ENCODE measurements around the gene MRGPRF. TPM values are rescaled to one million over a fixed set of nuclear protein-coding genes. Genes with fewer than 3 reads are reported as not detected.

The MRGPRF gene
- total RNA-seq, 2 donors from 2014 or later, result 4.7 to 7.6 TPM

DNA sequence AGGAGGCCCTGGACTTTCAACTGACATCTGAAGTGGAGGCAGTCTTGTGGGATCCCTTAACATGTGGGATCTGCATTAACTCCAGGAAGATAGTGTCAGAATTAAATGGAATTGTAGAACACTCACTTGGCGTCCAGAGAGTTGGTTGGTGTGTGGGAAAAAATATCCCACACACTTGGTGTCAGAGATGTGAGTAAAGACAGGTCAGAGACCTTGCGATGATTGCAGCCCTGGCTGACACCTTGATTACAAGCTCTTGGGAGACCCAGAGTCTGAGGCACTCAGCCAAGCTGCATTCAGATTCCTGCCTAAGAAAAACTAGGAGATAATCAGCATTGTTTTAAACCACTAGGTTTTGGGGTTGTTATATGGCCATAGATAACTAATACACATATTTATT lies 28.5 kb upstream of the MRGPRF start:
- Histone ChIP-seq H3K4me1 (no peaks in the 10 kb centered on the region), H3K27ac (no peak overlapping the region), H3K9me3 (no peaks in the 10 kb centered on the region), H3K27me3 (no peaks in the 10 kb centered on the region), H3K4me3 (no peak overlapping the region), H3K36me3 (replicated peaks in 1 of 2; ENCODE audit: insufficient read depth in 1 of 2, low read depth in 2 of 2) (no peaks in the 10 kb centered on the region)
- DNase-seq (no peak), ATAC-seq (no peak)
- TF ChIP-seq POLR2A (IDR thresholded peaks at IDR 0.05), result no peak
- TF ChIP-seq, protein P1, sequence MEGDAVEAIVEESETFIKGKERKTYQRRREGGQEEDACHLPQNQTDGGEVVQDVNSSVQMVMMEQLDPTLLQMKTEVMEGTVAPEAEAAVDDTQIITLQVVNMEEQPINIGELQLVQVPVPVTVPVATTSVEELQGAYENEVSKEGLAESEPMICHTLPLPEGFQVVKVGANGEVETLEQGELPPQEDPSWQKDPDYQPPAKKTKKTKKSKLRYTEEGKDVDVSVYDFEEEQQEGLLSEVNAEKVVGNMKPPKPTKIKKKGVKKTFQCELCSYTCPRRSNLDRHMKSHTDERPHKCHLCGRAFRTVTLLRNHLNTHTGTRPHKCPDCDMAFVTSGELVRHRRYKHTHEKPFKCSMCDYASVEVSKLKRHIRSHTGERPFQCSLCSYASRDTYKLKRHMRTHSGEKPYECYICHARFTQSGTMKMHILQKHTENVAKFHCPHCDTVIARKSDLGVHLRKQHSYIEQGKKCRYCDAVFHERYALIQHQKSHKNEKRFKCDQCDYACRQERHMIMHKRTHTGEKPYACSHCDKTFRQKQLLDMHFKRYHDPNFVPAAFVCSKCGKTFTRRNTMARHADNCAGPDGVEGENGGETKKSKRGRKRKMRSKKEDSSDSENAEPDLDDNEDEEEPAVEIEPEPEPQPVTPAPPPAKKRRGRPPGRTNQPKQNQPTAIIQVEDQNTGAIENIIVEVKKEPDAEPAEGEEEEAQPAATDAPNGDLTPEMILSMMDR (IDR thresholded peaks at IDR 0.05), result no peak
- 61 to 72% methylated on average over 2 of the region's 2 CpGs for WGBS, 2 donors
- intact Hi-C loops (cut with DNase I), result no loop called here

DNA sequence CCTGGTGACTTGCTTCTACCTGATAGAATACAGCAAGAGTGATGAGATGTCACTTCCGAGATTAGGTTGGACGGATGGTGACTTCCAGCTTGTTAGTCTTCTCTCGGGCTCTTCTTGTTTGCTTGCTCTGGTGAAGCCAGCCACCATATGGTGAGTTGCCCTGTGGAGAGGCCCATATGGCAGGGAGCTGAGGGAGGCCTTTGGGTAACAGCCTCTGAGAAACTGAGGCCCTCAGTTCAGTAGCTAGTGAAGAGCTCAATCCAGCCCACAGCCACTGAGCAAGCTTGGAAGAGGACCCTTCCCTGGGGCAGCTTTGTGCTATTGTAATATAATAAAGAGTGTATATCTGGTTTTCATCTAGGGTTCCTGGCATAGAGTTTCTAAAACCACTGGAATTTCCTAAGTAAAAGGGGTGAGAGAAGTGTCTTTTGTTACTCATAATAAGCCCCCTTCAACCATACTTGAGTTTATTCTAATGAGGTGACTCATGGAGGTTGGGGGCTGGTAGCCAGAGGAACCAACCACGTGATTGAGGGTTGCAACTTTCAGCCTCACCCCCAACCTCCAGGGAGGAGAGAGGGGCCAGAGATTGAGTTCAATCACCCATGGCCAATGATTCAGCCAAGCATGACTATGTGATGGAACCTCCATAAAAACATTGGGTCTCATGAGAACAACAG lies 27.7 kb upstream of the MRGPRF start:
- no peak overlapping the region for H3K27ac ChIP-seq
- WGBS, 2 donors, result 66 to 69% methylated on average over 4 of the region's 4 CpGs
- no peak for ATAC-seq
- H3K4me3 ChIP-seq, result no peak overlapping the region
- intact Hi-C loops (cut with DNase I), result no loop called here
- no peaks in the 10 kb centered on the region for H3K9me3 ChIP-seq
- H3K27me3 ChIP-seq, result no peaks in the 10 kb centered on the region
- H3K4me1 ChIP-seq, result no peaks in the 10 kb centered on the region
- DNase-seq, result peak in 1 of 4 donors; percentile 25
- TF ChIP-seq, protein P1 (IDR thresholded peaks at IDR 0.05), result no peak
- no peak for TF ChIP-seq POLR2A (IDR thresholded peaks at IDR 0.05)
- no peaks in the 10 kb centered on the region for H3K36me3 ChIP-seq (replicated peaks in 1 of 2; ENCODE audit: insufficient read depth in 1 of 2, low read depth in 2 of 2)

- intact Hi-C loops (cut with DNase I), result no loop called here
- Histone ChIP-seq H3K4me1 (no peaks in the 10 kb centered on the region), H3K36me3 (replicated peaks in 1 of 2; ENCODE audit: insufficient read depth in 1 of 2, low read depth in 2 of 2) (no peaks in the 10 kb centered on the region), H3K9me3 (no peaks in the 10 kb centered on the region), H3K27ac (no peak overlapping the region), H3K27me3 (no peaks in the 10 kb centered on the region), H3K4me3 (no peak overlapping the region)
- 66 to 70% methylated on average over 5 to 6 of the region's 6 CpGs for WGBS, 2 donors
- TF ChIP-seq, protein P1 (IDR thresholded peaks at IDR 0.05), result no peak
- no peak for TF ChIP-seq POLR2A (IDR thresholded peaks at IDR 0.05)
- ATAC-seq (no peak), DNase-seq (no peak)
These were observed 27.0 kb upstream of the MRGPRF start for GRCh38 chr11:69040051-69040450.

DNA sequence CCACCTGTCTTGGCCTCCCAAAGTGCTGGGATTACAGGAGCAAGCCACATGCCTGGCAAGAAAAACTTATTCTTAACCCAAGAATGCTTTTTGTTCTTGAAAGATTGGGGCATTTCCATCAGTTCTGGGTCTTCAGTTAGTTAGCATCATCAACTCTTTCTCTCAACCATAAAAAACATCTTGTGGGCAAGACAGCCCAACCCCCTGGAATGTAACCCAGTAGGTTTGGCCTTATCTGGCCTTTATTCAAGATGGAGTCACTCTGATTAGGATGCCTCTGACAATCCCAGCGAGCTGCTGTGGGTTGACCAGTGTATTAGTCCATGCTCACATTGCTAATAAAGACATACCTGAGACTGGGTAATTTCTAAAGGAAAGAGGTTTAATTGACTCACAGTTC lies 26.5 kb upstream of the MRGPRF start:
- no peak for TF ChIP-seq POLR2A (IDR thresholded peaks at IDR 0.05)
- TF ChIP-seq, protein P1 (IDR thresholded peaks at IDR 0.05), result no peak
- intact Hi-C loops (cut with DNase I), result no loop called here
- WGBS, 2 donors, result 67 to 93% methylated on average over 1 of the region's 1 CpG

DNA sequence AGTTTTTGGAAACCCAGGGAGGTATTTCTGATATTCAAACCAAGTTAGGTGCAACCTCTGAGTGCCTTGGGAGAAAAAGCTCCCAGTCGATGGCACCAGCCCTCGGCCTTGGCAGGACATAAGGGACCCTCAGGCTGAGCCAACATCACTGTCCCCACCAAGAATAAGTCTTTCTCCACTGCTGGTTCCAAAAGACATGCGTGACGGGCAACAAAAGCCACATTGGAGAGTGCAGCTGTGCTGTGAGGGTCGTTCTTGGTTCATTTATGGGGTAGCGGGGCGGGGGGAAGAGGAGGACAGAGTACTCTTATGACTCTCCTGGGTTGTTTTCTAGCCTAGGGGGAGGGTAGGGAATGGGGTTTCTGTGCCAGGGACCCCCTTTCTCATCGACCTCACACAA lies 24.5 kb upstream of the MRGPRF start:
- Histone ChIP-seq H3K4me1 (no peaks in the 10 kb centered on the region), H3K4me3 (no peak overlapping the region), H3K36me3 (replicated peaks in 1 of 2; ENCODE audit: insufficient read depth in 1 of 2, low read depth in 2 of 2) (no peaks in the 10 kb centered on the region), H3K9me3 (no peaks in the 10 kb centered on the region), H3K27ac (no peak overlapping the region), H3K27me3 (no peaks in the 10 kb centered on the region)
- intact Hi-C loops (cut with DNase I), result no loop called here
- TF ChIP-seq, protein P1 (IDR thresholded peaks at IDR 0.05), result no peak
- TF ChIP-seq POLR2A (IDR thresholded peaks at IDR 0.05), result no peak
- ATAC-seq (no peak), DNase-seq (no peak)
- 60 to 71% methylated on average over 1 to 8 of the region's 8 CpGs for WGBS, 2 donors

More for the DNA sequence above, 26.5 kb upstream of the MRGPRF start:
- no peak overlapping the region for H3K27ac ChIP-seq
- DNase-seq (no peak), ATAC-seq (no peak)
- H3K27me3 ChIP-seq, result no peaks in the 10 kb centered on the region
- no peaks in the 10 kb centered on the region for H3K4me1 ChIP-seq
- no peaks in the 10 kb centered on the region for H3K36me3 ChIP-seq (replicated peaks in 1 of 2; ENCODE audit: insufficient read depth in 1 of 2, low read depth in 2 of 2)
- no peak overlapping the region for H3K4me3 ChIP-seq
- H3K9me3 ChIP-seq, result no peaks in the 10 kb centered on the region

Data from body of pancreas (tissue), 4 donors.